Measurements from ENCODE around the gene AQP7.
A peak's percentile ranks its signal among the peaks of the same experiment; 100 is the strongest.

AQP7 gene

DNA sequence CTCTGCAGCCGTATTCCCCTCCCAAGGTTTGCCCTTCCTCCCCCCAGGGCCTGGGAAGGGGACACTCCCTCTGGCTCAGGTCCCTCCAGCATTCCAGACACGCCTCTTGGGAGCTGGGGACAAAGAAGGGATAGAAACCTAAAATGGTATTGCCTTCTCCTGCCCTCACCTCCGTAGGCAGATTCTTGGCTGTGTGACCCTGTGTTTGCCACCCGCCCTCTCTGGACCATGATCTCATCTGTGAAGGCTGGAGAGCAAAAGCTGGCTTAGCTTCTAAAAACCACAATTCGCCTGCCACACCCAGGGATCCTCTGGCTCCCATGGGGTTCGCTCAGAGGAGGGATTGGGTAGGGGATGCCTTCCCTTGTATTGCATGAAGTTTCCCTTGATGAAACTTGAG is 37.4 kb upstream of the AQP7 start:
- peaks cover 55% of the 10 kb centered on the region for H3K36me3 Mint-ChIP-seq
- CTCF ChIA-PET = interaction anchor here (0.6 to 1.4 kb wide), 3 partner anchors 9 to 547 kb away, joined by 3 to 6 read pairs (median 4); no protein-coding TSS in a partner anchor
- peak overlapping the region; percentile 24 for H3K27ac Mint-ChIP-seq
- no peak overlapping the region for H3K4me3 Mint-ChIP-seq
- DNase-seq = no peak
- no peaks in the 10 kb centered on the region for H3K9me3 Mint-ChIP-seq
- peaks cover 94% of the 10 kb centered on the region for H3K4me1 Mint-ChIP-seq
- no peaks in the 10 kb centered on the region for H3K27me3 Mint-ChIP-seq

DNA sequence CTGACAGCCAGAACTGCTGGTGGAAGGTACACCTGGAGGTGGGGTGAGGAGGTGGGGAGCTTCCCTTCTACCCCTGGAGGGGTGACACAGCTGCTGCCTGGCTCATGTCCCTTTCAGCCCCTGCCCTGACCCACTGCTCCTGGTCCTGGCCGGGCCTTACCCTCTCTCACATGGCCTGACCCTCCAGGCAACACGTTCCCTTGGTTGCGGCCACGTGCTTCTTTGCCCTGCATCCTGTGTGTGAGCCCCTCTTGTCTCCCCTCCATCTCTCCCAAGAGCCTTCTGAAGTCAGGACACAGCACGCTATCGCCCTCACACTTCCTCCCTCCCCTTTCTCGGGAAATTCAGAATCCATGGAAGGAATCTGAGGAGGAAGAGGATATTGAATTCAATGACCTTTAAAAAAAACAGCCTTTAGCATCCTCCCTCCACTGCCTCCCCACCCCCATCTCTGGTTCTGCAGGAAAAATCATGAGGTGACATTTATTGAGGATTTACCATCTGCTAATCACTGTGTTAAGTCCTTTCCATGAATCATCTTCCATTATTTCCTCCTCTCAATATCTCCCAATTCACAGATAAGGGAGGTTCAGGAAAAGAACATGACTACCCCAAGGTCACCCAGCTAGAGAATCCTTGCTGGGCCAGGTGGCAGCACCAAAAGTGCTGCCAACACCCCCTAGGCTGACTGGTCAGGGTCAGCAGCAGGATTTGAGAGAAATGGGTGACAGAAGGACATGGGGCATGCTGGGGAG is 36.7 kb upstream of the AQP7 start:
- Mint-ChIP-seq H3K27ac (peak overlapping the region; percentile 54), H3K4me3 (no peak overlapping the region), H3K9me3 (no peaks in the 10 kb centered on the region), H3K27me3 (no peaks in the 10 kb centered on the region), H3K4me1 (peaks cover 90% of the 10 kb centered on the region), H3K36me3 (peaks cover 50% of the 10 kb centered on the region)
- CTCF ChIA-PET = interaction anchor here (0.9 to 1.4 kb wide), 3 partner anchors 10 to 13 kb away, joined by 3 to 6 read pairs (median 3); no protein-coding TSS in a partner anchor
- no peak for DNase-seq

DNA sequence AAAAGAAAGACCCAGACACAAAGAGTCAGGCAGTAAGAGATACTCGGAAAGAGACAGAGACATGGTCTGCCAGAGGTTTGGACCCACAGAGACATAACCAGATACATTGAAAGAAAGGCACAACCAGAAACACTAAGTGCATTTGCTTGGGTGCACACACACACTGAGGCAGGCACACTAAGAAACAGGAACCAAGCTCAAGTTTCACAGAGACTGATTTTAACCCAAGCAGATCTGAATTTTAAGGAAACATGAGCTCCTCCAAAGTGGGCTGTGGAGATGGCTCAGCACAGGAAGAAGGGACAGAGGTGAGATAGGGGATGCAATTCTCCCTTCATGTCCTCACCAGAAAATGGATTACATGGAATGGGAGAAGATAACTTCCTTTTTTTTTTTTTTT is 35.5 kb upstream of the AQP7 start:
- Mint-ChIP-seq H3K4me1 (peaks cover 80% of the 10 kb centered on the region), H3K27ac (peak overlapping the region; percentile 75), H3K27me3 (no peaks in the 10 kb centered on the region), H3K9me3 (no peaks in the 10 kb centered on the region), H3K36me3 (peaks cover 39% of the 10 kb centered on the region), H3K4me3 (no peak overlapping the region)
- DNase-seq = no peak
- CTCF ChIA-PET = interaction anchor here (0.9 to 2.3 kb wide), 4 partner anchors 9 to 22 kb away, joined by 3 to 10 read pairs (median 8); partner anchors contain the start of gene AQP3

- CTCF ChIA-PET = interaction anchor here (0.8 to 2.3 kb wide), 7 partner anchors 10 to 63 kb away, joined by 3 to 10 read pairs (median 5); partner anchors contain the start of gene AQP3
- H3K4me3 Mint-ChIP-seq = peak overlapping the region; percentile 27
- no peak for DNase-seq
- H3K4me1 Mint-ChIP-seq = peaks cover 73% of the 10 kb centered on the region
- H3K36me3 Mint-ChIP-seq = peaks cover 33% of the 10 kb centered on the region
- no peaks in the 10 kb centered on the region for H3K9me3 Mint-ChIP-seq
- no peaks in the 10 kb centered on the region for H3K27me3 Mint-ChIP-seq
- peak overlapping the region; percentile 83 for H3K27ac Mint-ChIP-seq
Observed at GRCh38 chr9:33437205-33437604, 34.8 kb upstream of the AQP7 start.

DNA sequence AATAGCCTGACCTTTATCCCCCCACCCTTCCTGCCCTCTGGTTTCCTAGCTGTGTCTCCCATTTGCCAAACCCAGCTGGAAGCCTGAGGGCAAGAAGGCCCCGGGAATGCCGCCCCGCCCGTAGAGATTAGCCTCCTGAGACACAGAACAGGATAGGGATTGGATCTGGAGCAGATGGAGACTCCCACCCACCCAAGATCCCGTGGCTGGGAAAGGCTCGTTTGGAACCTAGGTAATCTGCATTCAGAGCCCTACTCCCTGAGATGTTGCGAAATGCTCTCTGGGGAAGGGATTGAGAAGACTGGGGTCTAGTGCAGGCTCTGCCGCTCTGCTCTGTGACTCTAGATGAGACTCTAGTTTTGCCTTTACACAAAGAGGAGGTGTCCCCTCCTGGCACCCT is 34.1 kb upstream of the AQP7 start:
- H3K27me3 Mint-ChIP-seq = no peaks in the 10 kb centered on the region
- no peak overlapping the region for H3K4me3 Mint-ChIP-seq
- peaks cover 26% of the 10 kb centered on the region for H3K36me3 Mint-ChIP-seq
- peaks cover 68% of the 10 kb centered on the region for H3K4me1 Mint-ChIP-seq
- CTCF ChIA-PET = interaction anchor here (1.0 to 2.3 kb wide), 4 partner anchors 11 to 62 kb away, joined by 4 to 7 read pairs (median 4); partner anchors contain the start of gene AQP3
- H3K9me3 Mint-ChIP-seq = no peaks in the 10 kb centered on the region
- DNase-seq = no peak
- peak overlapping the region; percentile 83 for H3K27ac Mint-ChIP-seq

DNA sequence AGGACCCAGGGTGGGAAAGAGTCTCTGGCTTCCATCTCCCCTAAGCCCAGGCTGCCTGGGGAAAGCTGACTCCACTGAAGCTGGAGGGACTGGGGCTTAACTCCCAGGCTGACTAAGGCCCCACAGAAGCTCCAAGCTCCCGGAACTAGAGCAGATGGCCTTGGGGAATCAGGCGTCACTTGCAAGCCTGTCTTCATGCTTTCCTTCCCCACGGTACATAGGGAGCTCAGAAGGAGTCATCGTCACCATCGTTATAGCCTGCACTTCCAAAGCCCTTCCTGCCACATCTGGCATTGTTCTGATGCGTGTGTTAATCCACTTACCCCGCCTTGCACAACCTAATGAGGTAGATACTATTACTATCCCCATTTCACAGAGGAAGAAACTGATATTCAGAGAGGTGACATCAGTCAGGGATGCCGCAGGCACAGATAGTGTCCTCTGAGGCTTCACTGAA is 33.5 kb upstream of the AQP7 start:
- no peak for DNase-seq
- no peaks in the 10 kb centered on the region for H3K27me3 Mint-ChIP-seq
- no peak overlapping the region for H3K27ac Mint-ChIP-seq
- H3K9me3 Mint-ChIP-seq = no peaks in the 10 kb centered on the region
- peaks cover 21% of the 10 kb centered on the region for H3K36me3 Mint-ChIP-seq
- H3K4me3 Mint-ChIP-seq = no peak overlapping the region
- CTCF ChIA-PET = no interaction called here
- peaks cover 63% of the 10 kb centered on the region for H3K4me1 Mint-ChIP-seq

DNA sequence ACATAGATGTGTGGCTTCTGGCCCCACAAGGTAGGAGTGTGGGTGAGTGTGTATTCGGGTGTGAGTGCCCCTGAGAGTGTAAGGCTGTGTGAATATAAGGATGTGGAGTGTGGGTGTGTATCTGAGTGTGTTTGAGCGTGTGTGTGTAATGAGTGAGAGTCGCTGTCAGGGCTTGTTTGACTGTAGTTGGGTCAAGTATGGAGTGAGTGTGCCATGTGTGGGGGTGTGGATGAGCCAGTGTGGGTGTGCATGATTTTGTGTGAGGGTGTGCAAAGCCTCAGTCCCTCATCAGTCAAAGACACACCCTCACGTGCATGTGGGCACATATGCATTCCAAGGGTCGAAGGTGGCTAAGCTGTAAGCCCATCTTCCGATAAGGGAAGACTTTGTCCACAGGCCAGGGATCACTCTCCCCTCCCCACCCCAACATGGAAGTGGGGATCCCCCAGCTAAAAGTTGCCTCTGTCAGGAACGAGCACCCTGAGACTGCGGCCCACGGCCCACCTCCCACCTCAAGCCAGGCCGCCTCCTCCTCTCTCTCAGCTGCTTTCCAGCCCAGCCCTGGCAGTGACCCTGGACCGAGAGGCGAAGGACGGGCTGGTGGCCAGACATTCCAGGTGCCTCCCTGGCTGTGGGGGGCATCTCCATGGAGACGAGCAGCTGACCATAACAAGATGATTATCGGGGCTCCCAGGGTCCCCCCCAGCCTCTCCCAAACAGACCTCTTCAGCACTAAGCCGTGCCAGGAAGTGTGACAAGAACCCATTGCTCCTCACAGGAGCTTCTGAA is 32.1 kb upstream of the AQP7 start:
- DNase-seq = no peak
- H3K4me3 Mint-ChIP-seq = no peak overlapping the region
- no peak overlapping the region for H3K27ac Mint-ChIP-seq
- peaks cover 50% of the 10 kb centered on the region for H3K4me1 Mint-ChIP-seq
- H3K27me3 Mint-ChIP-seq = no peaks in the 10 kb centered on the region
- H3K36me3 Mint-ChIP-seq = peaks cover 9% of the 10 kb centered on the region
- CTCF ChIA-PET = interaction anchor here (1.1 to 1.3 kb wide), 2 partner anchors 18 to 19 kb away, joined by 3 to 4 read pairs; no protein-coding TSS in a partner anchor
- H3K9me3 Mint-ChIP-seq = no peaks in the 10 kb centered on the region

DNA sequence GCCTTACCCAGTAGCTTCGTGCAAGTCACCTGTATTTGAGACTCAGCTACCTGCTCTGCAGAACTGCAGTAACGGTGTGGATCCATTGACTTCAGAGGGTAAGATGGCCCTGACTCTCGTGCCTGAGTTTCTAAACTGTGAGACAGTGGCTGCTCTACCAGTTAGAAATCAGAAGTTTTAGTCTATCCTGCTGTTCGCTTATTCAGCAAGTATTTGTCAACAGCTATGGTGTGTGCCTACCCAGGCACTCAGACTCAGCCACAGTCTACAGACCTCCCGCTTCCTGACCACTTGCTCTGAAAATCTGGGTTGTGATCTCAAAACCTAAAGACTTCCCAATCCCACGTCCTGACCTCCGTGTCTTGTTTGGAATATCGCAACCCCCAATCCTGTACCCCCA is 31.5 kb upstream of the AQP7 start:
- no peak for DNase-seq
- Mint-ChIP-seq H3K4me1 (peaks cover 44% of the 10 kb centered on the region), H3K27me3 (no peaks in the 10 kb centered on the region), H3K27ac (no peak overlapping the region), H3K36me3 (peaks cover 3% of the 10 kb centered on the region), H3K4me3 (no peak overlapping the region), H3K9me3 (no peaks in the 10 kb centered on the region)
- CTCF ChIA-PET = interaction anchor here (1.1 to 1.3 kb wide), 3 partner anchors 18 to 32 kb away, joined by 3 to 4 read pairs (median 3); no protein-coding TSS in a partner anchor

DNA sequence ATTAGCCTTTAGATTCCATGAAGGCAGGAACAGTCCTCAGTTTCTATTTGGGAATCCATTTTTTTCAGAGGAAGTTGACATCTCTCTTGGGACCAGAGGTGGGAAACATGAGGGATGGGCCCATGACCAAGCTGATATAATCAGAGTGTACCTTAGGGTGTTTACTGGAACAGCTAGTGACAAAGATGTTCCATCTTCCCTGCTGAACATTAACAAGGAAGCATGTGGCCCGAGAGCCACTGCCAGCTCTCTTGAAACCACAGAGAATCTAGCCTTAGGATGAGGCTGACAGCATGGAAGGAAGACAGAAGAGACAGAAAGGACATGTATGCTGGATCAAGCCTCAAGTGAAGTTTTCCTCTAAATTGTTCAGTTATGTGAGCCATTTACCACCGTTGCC is 29.1 kb upstream of the AQP7 start:
- no peaks in the 10 kb centered on the region for H3K9me3 Mint-ChIP-seq
- no peaks in the 10 kb centered on the region for H3K36me3 Mint-ChIP-seq
- no peaks in the 10 kb centered on the region for H3K27me3 Mint-ChIP-seq
- no peak overlapping the region for H3K27ac Mint-ChIP-seq
- H3K4me3 Mint-ChIP-seq = no peak overlapping the region
- H3K4me1 Mint-ChIP-seq = peaks cover 21% of the 10 kb centered on the region
- CTCF ChIA-PET = interaction anchor here (1.3 to 2.5 kb wide), 4 partner anchors 15 to 35 kb away, joined by 4 to 8 read pairs (median 6); partner anchors contain the start of gene AQP3
- no peak for DNase-seq

- H3K27me3 Mint-ChIP-seq = no peaks in the 10 kb centered on the region
- no peak overlapping the region for H3K27ac Mint-ChIP-seq
- no peaks in the 10 kb centered on the region for H3K9me3 Mint-ChIP-seq
- CTCF ChIA-PET = interaction anchor here (0.8 to 2.5 kb wide), 5 partner anchors 11 to 35 kb away, joined by 3 to 8 read pairs (median 6); partner anchors contain the start of gene AQP3
- DNase-seq = no peak
- H3K36me3 Mint-ChIP-seq = no peaks in the 10 kb centered on the region
- peaks cover 17% of the 10 kb centered on the region for H3K4me1 Mint-ChIP-seq
- no peak overlapping the region for H3K4me3 Mint-ChIP-seq
Observed at GRCh38 chr9:33430942-33431341, 28.6 kb upstream of the AQP7 start.

- no peaks in the 10 kb centered on the region for H3K27me3 Mint-ChIP-seq
- H3K4me3 Mint-ChIP-seq = no peak overlapping the region
- DNase-seq = no peak
- no peaks in the 10 kb centered on the region for H3K9me3 Mint-ChIP-seq
- peaks cover 5% of the 10 kb centered on the region for H3K4me1 Mint-ChIP-seq
- CTCF ChIA-PET = interaction anchor here (0.6 to 2.3 kb wide), 3 partner anchors 9 to 37 kb away, joined by 3 to 6 read pairs (median 3); no protein-coding TSS in a partner anchor
- no peaks in the 10 kb centered on the region for H3K36me3 Mint-ChIP-seq
- no peak overlapping the region for H3K27ac Mint-ChIP-seq
Observed at GRCh38 chr9:33429256-33429985, 27.1 kb upstream of the AQP7 start.

- Mint-ChIP-seq H3K4me1 (peaks cover 2% of the 10 kb centered on the region), H3K27me3 (no peaks in the 10 kb centered on the region), H3K9me3 (no peaks in the 10 kb centered on the region), H3K4me3 (no peak overlapping the region), H3K27ac (no peak overlapping the region), H3K36me3 (no peaks in the 10 kb centered on the region)
- CTCF ChIA-PET = no interaction called here
- DNase-seq = no peak
Observed at GRCh38 chr9:33426843-33427293, 24.5 kb upstream of the AQP7 start.

DNA sequence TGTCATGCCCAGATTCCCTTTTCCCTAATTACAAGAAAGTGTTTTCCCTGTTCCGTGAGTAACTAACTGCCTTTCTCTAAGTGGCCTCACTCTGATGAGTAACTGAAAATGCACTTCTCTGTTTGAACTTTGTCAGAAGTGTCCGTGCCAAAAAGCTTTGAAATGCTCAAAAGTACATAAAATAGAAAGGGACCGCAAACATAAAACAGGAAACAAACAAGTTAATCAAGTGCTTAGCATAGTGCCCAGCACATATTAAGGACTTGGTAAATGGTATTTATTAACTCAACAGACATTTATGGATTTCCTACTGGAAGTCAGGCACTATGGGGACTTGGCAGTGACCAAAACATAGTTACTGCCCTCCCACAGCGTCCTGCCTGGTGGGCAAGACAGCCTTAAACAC is 22.8 kb upstream of the AQP7 start:
- Mint-ChIP-seq H3K27me3 (peaks cover 6% of the 10 kb centered on the region), H3K9me3 (no peaks in the 10 kb centered on the region), H3K4me3 (no peak overlapping the region), H3K4me1 (peaks cover 6% of the 10 kb centered on the region), H3K27ac (no peak overlapping the region), H3K36me3 (no peaks in the 10 kb centered on the region)
- CTCF ChIA-PET = no interaction called here
- DNase-seq = no peak

Data from activated naive CD4-positive, alpha-beta T cell treated with anti-CD3 and anti-CD28 coated beads, Interleukin-2, amount 10 ng/mL, durations not matched to agents 7 days and 5 days (primary cell).